Neuron (in vitro differentiated cells): Measurements from ENCODE around the gene LTO1.
"Not testable (repeated sequence)": the region's sequence is repeated elsewhere in the genome, so short reads cannot be mapped to it uniquely, and the experiment has no call there.

ENCODE experiments used
- H2AFZ ChIP-seq: one replicate; pipeline ENCODE4 v1.6.1; 2013; ENCODE audit warnings: low read depth, mild to moderate bottlenecking, inconsistent platforms, low read length, moderate library complexity
- H3K27me3 ChIP-seq: one replicate; pipeline ENCODE4 v1.6.1; 2013; ENCODE audit warnings: low read length; ENCODE audit not compliant: insufficient read depth
- H3K36me3 ChIP-seq: one replicate; pipeline ENCODE4 v1.6.1; 2013; ENCODE audit warnings: low read length; ENCODE audit not compliant: insufficient read depth
- H3K4me1 ChIP-seq: one replicate; pipeline ENCODE4 v1.6.1; 2013; ENCODE audit warnings: low read length; ENCODE audit not compliant: insufficient read depth
- H3K4me3 ChIP-seq: 2 replicates; pipeline ENCODE4 v1.5.1; 2013; ENCODE audit warnings: mild to moderate bottlenecking, low read length, moderate library complexity
- H3K9me3 ChIP-seq: one replicate; pipeline ENCODE4 v1.6.1; 2013; ENCODE audit warnings: low read length

LTO1 gene

DNA sequence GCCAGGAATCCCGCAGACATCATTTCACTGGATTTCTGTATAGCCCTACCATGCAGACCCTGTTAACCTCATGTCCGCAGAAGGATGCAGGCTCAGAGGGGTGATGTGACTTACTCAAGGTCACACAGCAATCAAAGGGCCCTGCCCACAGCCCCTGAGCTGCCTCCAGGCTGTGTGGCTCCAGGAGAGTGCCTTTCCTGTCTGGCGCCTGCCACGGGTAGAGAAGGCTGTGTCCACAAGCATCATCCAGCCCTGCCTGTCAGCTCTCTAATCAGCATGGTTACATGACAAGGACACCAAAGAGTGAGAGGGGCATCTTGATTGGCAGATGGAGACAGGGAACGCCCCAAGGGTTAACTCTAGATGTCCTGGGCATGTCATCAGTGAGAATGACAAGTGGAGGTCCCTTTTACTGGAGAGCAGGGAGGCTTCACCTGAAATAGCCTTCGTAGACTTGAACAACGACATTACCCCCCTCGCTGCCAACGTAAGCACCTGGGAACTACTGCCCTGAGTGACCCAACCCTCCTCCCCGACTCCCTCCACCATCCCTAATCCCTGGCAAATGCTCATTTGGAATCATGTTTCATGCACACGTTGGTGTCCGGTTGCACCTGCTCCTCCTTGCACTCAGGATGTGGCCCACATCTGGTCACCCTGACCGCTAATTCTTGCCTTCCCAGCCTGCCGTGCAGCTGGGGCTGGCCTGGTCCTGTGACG lies 21.8 kb upstream of the LTO1 start:
- no peak overlapping the region for H3K4me3 ChIP-seq
- H2AFZ ChIP-seq, result no peak overlapping the region
- no peaks in the 10 kb centered on the region for H3K9me3 ChIP-seq
- H3K4me1 ChIP-seq, result peaks cover 14% of the 10 kb centered on the region
- peaks cover 20% of the 10 kb centered on the region for H3K27me3 ChIP-seq
- H3K36me3 ChIP-seq, result no peaks in the 10 kb centered on the region

DNA sequence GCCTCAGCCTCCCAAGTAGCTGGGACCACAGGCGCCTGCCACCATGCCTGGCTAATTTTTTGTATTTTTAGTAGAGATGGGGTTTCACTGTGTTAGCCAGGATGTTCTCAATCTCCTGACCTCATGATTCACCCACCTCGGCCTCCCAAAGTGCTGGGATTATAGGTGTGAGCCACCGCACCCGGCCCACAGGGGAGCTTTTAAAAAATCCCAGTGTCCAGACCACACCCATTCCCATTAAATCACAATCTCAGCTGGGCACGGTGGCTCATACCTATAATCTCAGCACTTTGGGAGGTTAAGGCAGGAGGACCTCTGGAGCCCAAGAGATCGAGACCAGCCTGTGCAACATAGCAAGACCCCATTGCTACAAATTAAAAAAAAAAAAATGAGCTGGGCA lies 20.8 kb upstream of the LTO1 start:
- H2AFZ ChIP-seq, H3K4me3 ChIP-seq, H3K4me1 ChIP-seq, H3K9me3 ChIP-seq, H3K36me3 ChIP-seq: not testable (repeated sequence)
- H3K27me3 ChIP-seq, result peaks cover 11% of the 10 kb centered on the region

DNA sequence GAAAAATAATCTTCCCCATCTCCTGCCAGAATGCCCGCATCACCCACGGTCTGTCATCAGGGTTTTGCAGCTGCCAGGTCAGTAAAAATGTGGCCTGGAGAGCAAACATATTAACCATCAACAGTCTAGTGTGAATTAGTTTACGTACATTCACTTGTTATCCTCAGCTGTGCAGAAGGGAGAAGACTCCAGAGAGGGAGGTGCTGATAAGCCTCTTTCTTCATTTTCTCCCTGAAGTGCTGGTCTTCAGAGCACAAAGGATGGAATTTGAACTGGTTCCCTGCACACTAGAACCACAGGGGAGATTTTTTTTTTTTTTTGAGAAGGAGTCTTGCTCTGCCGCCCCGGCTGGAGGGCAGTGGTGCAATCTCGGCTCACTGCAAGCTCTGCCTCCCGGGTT lies 20.4 kb upstream of the LTO1 start:
- peaks cover 7% of the 10 kb centered on the region for H3K27me3 ChIP-seq
- peaks cover 4% of the 10 kb centered on the region for H3K4me1 ChIP-seq
- no peak overlapping the region for H2AFZ ChIP-seq

DNA sequence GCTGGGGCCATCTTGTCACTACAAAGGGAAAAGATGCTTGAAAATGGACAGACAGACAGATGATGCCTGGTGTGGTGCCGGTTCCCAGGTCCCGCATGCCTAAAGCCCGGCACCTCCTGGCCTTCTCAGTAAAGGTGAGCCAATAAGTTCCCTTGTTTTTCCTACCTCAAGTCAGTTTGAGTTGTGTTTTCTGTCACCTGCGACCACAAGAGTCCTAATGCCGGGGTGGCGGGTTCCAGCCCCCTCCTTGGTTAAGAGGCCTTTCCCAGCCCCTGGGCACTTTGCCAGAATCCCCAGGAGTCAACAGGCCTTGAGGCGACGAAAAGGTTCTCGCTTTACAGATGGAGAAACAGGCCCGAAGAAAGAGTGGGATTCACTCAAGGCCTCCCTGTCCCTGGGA lies 19.6 kb upstream of the LTO1 start:
- Histone ChIP-seq H3K27me3 (peaks cover 3% of the 10 kb centered on the region), H3K4me1 (no peaks in the 10 kb centered on the region), H3K4me3 (no peak overlapping the region), H3K36me3 (no peaks in the 10 kb centered on the region), H3K9me3 (no peaks in the 10 kb centered on the region), H2AFZ (no peak overlapping the region)

More for the DNA sequence above, 20.4 kb upstream of the LTO1 start:
- Histone ChIP-seq H3K4me3 (no peak overlapping the region), H3K36me3 (no peaks in the 10 kb centered on the region), H3K9me3 (no peaks in the 10 kb centered on the region)

DNA sequence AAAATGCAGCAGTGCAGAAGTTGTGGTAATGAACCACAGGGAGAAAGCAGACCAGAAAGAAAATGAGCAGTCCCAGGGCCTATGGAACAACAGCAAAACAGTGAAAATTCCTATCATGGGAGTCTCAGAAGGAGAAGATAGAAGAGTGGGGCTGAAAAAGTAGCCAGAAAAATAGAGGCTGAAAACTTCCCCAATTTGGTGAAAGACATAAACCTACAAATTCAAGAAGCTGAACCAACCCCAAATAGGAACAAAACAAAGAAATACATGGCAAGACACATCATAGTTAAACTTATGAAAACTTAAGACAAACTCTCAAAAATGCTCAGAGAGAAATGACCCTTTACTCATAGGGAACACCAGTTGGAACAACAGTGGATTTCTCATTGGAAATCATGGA lies 17.3 kb upstream of the LTO1 start:
- H3K27me3 ChIP-seq, result peaks cover 3% of the 10 kb centered on the region
- no peaks in the 10 kb centered on the region for H3K36me3 ChIP-seq
- H3K9me3 ChIP-seq, result no peaks in the 10 kb centered on the region
- H3K4me3 ChIP-seq, result no peak overlapping the region
- no peak overlapping the region for H2AFZ ChIP-seq
- no peaks in the 10 kb centered on the region for H3K4me1 ChIP-seq

DNA sequence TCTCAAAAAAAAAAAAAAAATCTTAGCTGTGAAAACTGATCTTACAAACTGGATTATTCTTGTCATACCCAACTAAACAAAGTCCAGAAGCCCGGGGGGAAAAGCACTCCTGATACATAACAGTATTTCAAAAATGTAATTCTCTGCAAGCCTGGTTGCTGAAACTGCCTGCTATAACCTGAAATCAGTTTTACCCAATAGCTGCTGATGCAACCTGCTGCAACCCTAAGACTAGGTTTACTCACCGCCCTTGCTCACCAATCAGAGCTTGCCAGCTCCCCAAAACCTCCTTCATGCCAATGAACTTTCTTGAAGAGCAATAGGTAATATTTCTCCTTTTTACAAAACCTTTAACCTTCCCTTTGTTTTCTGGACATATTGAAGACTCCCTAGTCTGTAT lies 16.3 kb upstream of the LTO1 start:
- no peaks in the 10 kb centered on the region for H3K9me3 ChIP-seq
- H3K36me3 ChIP-seq, result no peaks in the 10 kb centered on the region
- H3K4me1 ChIP-seq, result no peaks in the 10 kb centered on the region
- no peak overlapping the region for H3K4me3 ChIP-seq
- H2AFZ ChIP-seq, result no peak overlapping the region
- H3K27me3 ChIP-seq, result peaks cover 3% of the 10 kb centered on the region

DNA sequence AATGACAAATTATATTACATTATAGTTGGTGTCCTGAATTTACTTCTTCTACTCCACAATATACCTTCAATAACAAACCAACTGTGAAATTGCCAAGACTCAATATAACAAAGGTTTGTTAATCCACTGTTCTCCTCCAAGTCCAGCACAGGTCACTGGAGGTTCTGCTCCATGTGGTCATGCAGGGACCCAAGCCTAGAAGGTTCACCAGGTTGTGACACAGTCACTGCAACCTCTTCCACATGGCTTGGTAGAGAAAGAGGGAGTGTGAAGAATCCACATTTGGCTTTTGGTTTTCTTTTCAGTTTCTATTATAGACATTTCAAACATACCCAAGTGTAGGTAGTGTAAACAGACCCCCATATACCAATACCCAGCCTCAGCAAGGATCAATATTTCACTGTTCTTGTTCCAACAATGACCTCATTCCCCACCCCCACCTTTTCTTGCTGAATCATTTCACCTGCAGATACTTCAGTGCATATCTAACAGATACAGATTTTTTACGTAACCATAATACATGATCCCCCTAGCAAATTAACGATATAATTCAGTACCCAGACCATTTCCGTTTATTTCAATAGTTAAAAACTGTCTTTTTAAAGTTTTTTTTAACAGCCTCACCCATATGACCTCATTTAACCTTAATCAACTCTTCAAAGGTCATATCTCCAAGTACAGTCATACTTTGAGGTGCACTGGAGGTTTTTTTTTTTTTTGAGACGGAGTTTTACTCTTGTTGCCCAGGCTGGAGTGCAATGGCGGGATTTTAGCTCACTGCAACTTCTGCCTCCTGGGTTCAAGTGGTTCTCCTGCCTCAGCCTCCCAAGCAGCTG lies 14.5 kb upstream of the LTO1 start:
- no peak overlapping the region for H3K4me3 ChIP-seq

DNA sequence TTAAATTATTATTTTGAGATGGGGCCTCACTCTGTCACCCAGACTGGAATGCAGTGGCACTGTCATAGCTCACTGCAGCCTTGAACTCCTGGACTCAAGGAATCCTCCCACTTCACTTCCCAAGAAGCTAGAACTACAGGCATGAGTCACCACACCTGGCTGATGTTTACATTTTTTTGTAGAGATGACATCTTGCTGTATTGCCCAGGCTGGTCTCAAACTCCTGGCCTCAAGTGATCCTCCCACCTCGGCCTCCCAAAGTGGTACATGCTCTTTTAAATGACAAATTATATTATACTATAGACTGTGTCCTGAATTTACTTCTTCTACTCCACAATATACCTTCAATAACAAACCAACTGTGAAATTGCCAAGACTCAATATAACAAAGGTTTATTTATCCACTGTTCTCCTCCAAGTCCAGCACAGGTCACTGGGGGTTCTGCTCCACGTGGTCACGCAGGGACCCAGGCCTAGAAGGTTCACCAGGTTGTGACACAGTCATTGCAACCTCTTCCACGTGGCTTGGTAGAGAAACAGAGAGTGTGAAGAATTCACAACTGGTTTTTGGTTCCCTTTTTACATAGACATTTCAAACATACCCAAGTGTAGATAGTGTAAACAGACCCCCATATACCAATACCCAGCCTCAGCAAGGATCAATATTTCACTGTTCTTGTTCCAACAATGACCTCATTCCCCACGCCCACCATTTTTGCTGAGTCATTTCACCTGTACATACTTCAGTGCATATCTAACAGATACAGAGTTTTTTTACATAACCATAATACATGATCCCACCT lies 13.0 kb upstream of the LTO1 start:
- not testable (repeated sequence) for H3K4me1 ChIP-seq, H2AFZ ChIP-seq, H3K9me3 ChIP-seq, H3K4me3 ChIP-seq, H3K36me3 ChIP-seq, H3K27me3 ChIP-seq

More for the DNA sequence above, 14.5 kb upstream of the LTO1 start:
- no peaks in the 10 kb centered on the region for H3K9me3 ChIP-seq
- H3K36me3 ChIP-seq, result no peaks in the 10 kb centered on the region
- H3K4me1 ChIP-seq, result peaks cover 3% of the 10 kb centered on the region
- no peak overlapping the region for H2AFZ ChIP-seq
- H3K27me3 ChIP-seq, result peaks cover 3% of the 10 kb centered on the region

DNA sequence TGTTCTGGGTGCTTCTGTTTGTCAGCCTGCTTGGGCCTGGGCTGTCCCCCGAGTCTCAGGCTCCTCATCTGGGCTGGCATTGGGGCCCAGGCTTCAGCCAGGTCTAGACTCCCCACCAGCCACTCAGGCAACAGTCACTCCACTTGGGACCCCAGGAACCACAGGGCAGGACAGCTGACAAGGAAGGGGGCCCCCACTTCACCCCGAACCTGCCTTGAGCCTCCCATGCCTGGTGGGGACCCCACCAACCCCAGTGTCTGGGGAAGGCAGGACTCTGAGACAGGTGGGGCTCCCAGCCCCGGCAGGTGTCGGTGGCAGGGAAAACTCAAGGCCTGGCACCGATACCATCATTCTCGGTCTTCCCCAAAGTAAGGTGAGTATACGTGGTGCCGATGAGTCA lies 11.7 kb upstream of the LTO1 start:
- peaks cover 4% of the 10 kb centered on the region for H3K27me3 ChIP-seq
- H3K4me3 ChIP-seq, result no peak overlapping the region
- H3K9me3 ChIP-seq, result no peaks in the 10 kb centered on the region
- H3K36me3 ChIP-seq, result no peaks in the 10 kb centered on the region
- H3K4me1 ChIP-seq, result peaks cover 3% of the 10 kb centered on the region
- H2AFZ ChIP-seq, result no peak overlapping the region

DNA sequence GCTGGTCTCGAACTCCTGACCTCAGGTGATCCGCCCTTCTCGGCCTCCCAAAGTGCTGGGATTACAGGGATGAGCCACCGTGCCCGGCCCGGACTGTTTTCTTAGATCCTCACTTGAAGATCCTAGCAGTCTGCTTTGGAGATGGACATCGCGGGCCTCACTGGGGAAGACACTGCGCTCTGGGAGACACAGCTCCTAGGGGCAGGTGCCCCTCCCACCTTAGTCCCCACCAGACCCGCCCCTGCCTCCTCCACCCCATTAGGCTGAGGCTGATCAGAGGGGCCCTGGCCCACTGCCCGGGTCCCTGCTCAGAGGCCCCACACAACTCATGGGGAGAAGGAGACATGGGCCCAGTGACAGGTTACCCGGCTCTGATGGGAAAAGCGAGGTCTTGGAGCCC lies 11.3 kb upstream of the LTO1 start:
- Histone ChIP-seq H3K4me1 (peaks cover 3% of the 10 kb centered on the region), H3K27me3 (peaks cover 4% of the 10 kb centered on the region), H3K9me3 (no peaks in the 10 kb centered on the region), H3K36me3 (no peaks in the 10 kb centered on the region), H3K4me3 (no peak overlapping the region), H2AFZ (no peak overlapping the region)

DNA sequence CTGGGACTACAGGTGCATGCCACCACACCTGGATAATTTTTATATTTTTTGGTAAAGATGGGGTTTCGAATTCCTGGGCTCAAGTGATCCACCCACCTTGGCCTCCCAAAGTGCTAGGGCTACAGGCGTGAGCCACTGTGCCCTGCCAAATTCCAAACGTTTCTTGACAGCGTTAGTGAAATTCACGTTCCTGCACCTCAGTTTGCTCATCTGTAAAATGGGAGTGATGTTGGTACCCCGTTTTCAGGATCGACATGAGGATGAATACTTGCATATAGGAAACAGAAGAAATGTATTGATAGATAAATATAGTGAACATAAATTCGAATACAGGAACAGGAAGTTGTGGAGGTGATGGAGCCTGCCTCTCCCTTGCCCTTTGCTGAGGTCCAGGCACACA lies 10.2 kb upstream of the LTO1 start:
- Histone ChIP-seq H2AFZ (no peak overlapping the region), H3K36me3 (no peaks in the 10 kb centered on the region), H3K9me3 (no peaks in the 10 kb centered on the region), H3K4me1 (peaks cover 3% of the 10 kb centered on the region), H3K4me3 (no peak overlapping the region), H3K27me3 (peaks cover 4% of the 10 kb centered on the region)

DNA sequence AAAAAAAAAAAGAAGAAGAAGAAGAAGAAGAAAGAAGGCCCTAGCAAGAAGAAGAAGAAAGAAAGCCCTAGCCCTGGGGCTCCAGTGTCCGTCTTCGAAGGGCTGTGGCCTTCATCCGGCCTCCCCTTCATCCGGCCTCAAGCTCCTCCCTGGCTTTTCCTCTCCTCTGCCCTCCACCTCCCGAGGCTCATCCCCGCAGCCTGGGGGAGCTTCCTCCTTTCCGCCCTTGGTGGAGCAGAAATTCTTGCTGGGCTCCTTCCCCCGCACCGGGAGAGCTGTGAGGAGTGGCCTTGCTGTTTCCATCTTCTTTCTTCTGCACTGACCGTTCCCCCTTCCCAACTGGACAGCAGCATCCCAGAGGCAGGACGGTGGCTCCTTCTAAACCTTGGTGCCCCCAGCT lies 9.5 kb upstream of the LTO1 start:
- Histone ChIP-seq H2AFZ (no peak overlapping the region), H3K4me1 (peaks cover 3% of the 10 kb centered on the region), H3K4me3 (no peak overlapping the region), H3K9me3 (no peaks in the 10 kb centered on the region), H3K36me3 (no peaks in the 10 kb centered on the region), H3K27me3 (peaks cover 4% of the 10 kb centered on the region)

DNA sequence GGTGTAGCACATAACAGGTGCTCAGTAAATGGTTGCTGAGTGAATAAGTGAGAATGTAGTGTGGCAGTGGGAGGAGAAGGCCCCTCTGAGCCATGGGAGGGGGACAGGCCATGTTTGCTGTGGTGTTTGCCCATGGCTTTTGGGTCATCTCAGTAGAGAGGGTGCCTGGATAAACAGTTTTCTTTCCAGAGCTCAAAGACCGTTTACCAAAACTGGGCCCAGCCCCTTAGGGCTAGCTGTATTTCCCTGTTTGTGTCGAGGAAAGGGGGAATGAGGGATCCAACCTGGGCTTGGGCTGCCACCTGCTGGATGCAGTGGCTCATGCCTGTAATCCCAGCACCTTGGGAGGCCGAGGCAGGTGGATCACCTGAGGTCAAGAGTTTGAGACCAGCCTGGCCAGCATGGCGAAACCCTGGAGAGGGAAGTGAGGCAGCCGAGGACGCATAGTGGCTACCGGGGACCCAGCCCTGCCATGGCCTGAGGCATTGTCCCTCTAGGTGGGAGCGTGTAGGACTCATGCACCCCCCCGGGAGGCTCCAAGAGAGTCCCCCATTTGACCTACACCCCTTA lies 8.7 kb upstream of the LTO1 start:
- Histone ChIP-seq H3K4me3 (no peak overlapping the region), H3K36me3 (no peaks in the 10 kb centered on the region), H3K9me3 (no peaks in the 10 kb centered on the region), H3K4me1 (peaks cover 3% of the 10 kb centered on the region), H3K27me3 (peaks cover 4% of the 10 kb centered on the region), H2AFZ (no peak overlapping the region)
